NCI-H2227 (cell line): ENCODE results near the gene NBPF12.
"Not testable (repeated sequence)": the region's sequence is repeated elsewhere in the genome, so short reads cannot be mapped to it uniquely, and the experiment has no call there.

Experiments used
- DNase-seq: peaks from one replicate; lab custom pipeline; 2025; ENCODE audit not compliant: unreplicated experiment; lab: John Stamatoyannopoulos, UW

Gene NBPF12

DNA sequence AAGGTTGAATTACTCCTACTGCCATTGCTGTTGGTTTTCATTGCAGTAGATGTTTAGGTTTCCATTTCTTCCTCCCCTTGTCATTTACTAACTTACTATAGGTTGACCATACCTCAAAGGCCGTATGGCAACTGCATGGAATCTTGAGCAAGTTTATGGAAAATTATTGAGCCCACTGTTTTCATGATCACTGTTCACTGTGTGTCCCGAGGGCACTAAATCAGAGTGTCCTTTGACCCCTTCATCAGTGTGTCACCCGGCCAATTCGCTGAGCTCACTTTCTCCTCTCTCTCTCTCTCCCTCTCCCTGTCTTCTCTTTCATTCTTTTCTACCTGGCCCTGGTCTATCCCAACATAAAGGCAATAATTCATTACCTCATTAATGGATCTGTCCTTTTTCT is 47.7 kb downstream of the NBPF12 start:
- not testable (repeated sequence) for DNase-seq

DNA sequence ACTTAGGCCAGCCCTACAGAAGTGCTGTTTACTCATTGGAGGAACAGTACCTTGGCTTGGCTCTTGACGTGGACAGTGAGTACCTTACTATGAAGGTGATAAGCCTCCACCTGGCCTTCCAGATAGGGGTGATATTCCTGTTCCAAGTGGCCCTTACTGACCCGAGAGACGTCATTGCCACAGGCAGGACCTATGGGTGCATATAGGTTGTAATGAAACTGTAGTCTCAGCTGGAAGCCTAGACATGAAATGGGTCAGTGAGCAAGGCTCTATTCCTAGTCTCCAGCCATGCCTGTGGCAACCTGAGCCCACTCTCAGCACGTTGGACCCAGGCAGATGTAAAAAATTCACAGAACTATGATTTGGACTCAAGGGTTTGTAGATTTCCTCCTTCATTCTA is 48.3 kb downstream of the NBPF12 start:
- DNase-seq, result not testable (repeated sequence)

DNA sequence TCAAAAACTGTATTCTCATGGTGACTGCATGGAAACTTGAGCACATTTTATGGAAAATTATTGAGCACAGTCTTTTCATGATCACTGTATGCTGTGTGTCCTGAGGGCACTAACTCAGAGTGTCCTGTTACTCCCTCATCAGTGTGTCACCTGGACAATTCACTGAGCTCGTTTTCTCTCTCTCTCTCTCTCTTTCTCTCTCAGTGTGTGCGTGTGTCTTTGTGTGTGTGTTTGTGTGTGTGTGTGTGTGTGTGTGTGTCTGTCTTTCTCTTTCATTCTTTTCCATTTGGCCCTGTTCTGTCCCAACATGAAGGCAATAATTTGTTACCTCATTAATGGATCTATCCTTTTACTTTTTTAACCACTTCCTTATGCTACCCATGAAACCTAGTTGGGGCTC is 49.4 kb downstream of the NBPF12 start:
- not testable (repeated sequence) for DNase-seq

DNA sequence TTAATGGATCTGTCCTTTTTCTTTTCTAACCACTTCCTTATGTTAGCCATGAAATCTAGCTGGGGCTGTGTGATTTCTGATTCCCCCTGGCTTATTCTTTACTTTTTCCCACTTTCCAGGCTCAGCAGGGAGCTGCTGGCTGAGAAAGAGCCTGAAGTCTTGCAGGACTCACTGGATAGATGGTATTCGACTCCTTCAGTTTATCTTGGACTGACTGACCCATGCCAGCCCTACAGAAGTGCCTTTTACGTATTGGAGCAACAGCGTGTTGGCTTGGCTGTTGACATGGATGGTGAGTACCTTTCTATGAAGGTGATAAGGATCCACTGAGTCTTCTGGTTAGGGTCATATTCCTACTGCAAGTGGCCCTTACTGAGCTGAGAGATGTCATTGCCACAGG is 51.3 kb downstream of the NBPF12 start:
- DNase-seq, result peak; percentile 2

DNA sequence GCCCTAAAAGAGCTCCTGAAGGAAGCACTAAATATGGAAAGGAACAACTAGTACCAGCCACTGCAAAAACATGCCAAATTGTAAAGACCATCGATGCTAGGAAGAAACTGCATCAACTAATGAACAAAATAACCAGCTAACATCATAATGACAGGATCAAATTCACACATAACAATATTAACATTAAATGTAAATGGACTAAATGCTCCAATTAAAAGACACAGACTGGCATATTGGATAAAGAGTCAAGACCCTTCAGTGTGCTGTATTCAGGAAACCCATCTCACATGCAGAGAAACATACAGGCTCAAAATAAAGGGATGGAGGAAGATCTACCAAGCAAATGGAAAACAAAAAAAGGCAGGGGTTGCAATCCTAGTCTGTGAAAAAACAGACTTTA is 70.4 kb downstream of the NBPF12 start:
- DNase-seq, result not testable (repeated sequence)

DNA sequence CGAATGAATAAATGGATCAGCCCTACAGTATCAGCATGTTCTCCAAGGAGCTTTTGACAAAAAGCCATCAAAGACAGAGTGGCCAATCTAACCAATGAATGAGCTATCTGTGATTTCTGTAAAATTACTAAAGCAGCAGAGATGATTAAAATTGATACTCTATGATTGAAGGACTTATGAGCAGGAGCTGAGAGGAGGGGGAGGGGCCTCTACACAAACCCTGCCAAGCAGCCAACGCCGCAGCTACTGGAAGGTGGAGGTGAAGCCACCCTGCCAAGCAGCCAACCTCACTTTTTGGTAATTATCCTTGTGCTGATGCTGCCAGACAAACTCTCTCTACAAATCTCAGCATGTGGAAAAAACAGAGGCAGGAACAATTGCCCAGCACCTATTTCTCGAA is 88.9 kb downstream of the NBPF12 start:
- DNase-seq, result not testable (repeated sequence)

DNA sequence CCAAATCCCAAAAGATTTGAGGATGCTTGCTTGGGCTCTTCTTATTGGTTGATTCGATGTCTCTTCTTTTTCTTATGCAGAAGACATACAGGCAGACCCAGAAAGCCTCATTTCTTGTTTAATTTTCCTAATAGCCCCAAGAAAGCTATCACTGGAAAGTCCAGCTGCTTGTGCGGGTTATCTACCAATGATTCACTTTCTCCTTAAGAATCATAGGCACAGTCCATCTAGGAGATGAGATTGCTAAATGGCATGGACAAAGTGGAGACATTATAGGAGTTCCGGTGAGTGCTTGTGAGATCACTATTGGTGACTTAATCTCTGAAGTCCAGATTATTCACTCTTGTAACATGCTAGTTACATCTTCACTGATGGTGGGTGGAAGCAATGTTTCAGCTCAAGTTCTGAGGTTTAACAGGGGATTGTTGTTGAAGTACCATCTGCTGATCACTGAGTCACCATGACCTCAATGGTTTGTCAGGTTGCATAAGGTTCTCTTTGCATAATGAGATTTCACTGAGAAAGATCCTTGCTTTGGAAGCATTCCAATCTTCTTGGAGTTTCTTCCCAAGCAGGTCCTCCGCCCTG is 92.0 kb downstream of the NBPF12 start:
- not testable (repeated sequence) for DNase-seq

DNA sequence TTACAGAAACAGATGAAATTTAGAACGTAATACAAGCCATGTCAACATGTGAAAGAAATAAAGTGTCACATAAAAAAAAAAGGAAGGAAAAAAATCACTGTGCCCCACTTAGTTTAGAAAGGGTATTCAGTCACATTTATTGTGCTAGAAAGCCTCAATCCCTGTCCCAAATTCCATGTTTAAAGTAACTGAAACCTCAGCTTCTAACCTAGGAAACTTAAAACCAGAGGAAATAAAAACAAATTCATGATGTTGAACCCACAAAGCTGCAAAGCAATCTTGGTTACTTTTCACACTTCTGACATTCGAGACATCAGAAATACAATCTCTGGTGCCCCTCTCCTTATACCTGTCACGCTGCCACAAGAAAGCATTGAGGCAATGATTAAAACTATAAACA is 101.8 kb downstream of the NBPF12 start:
- no peak for DNase-seq

DNA sequence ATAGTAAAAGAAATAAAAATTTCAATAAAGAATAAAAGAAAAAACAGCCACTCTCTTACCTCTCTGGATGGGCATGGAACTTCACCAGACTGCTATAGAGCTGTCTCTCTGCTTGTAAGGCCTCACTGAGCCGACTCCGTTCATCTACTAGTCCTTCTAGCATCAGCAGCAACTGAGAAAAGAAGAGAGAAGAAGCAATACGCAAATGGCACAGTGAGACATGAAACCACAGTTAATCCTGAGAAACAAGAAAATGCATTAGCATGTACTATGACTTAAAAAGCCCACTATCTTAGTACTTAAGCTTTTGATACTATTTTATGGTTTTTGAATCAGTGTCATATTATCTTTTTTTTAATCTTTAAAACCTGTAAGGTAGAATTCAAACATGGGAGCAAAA is 104.8 kb downstream of the NBPF12 start:
- not testable (repeated sequence) for DNase-seq

DNA sequence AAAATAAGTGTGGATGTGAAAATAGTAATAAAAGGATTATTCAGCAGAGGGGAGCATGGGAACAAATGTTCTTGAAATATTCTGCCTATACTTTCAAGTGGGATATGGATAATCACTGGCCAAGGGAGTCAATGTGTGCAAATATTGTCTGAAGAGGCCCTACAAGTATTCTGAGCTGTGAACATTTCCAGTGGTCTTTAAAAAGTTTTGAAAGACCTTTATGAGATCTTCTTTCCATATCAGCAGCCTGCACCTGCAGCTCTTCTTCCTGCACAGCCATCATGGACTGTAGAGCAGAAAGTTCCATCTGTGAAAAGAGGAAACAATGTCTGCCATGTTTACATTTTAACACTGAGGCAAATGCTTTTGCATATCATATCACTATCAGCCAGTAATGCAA is 106.4 kb downstream of the NBPF12 start:
- not testable (repeated sequence) for DNase-seq
